ENCODE measurements around the gene PADI2.

PADI2 gene

GRCh38 chr1:17156108-17156507, 36.9 kb upstream of the PADI2 start:
- no peak for TF ChIP-seq CTCF (IDR thresholded peaks at IDR 0.05; ENCODE audit: borderline replicate concordance, control extremely low read depth, extremely low read depth, insufficient read depth, missing control alignments)
- in situ Hi-C loops (cut with MboI; ENCODE audit: low sequenced_read_pairs, unreplicated experiment), result no loop called here
- peak; percentile 1 for DNase-seq (ENCODE audit: low spot score)

- TF ChIP-seq CTCF (IDR thresholded peaks at IDR 0.05; ENCODE audit: borderline replicate concordance, control extremely low read depth, extremely low read depth, insufficient read depth, missing control alignments), result no peak
- in situ Hi-C loops (cut with MboI; ENCODE audit: low sequenced_read_pairs, unreplicated experiment), result no loop called here
Observed at GRCh38 chr1:17155257-17155920, 36.1 kb upstream of the PADI2 start.

GRCh38 chr1:17149771-17150170, 30.5 kb upstream of the PADI2 start:
- in situ Hi-C loops (cut with MboI; ENCODE audit: low sequenced_read_pairs, unreplicated experiment), result no loop called here
- no peak for TF ChIP-seq CTCF (IDR thresholded peaks at IDR 0.05; ENCODE audit: borderline replicate concordance, control extremely low read depth, extremely low read depth, insufficient read depth, missing control alignments)
- peak; percentile 7 for DNase-seq (ENCODE audit: low spot score)

More at GRCh38 chr1:17155257-17155920, 36.1 kb upstream of the PADI2 start:
- no peak for DNase-seq (ENCODE audit: low spot score)

GRCh38 chr1:17148950-17149608, 29.8 kb upstream of the PADI2 start:
- in situ Hi-C loops (cut with MboI; ENCODE audit: low sequenced_read_pairs, unreplicated experiment), result no loop called here
- TF ChIP-seq CTCF (IDR thresholded peaks at IDR 0.05; ENCODE audit: borderline replicate concordance, control extremely low read depth, extremely low read depth, insufficient read depth, missing control alignments), result no peak
- DNase-seq (ENCODE audit: low spot score), result no peak

- in situ Hi-C loops (cut with MboI; ENCODE audit: low sequenced_read_pairs, unreplicated experiment), result no loop called here
- DNase-seq (ENCODE audit: low spot score), result no peak
- no peak for TF ChIP-seq CTCF (IDR thresholded peaks at IDR 0.05; ENCODE audit: borderline replicate concordance, control extremely low read depth, extremely low read depth, insufficient read depth, missing control alignments)
Observed at GRCh38 chr1:17145648-17146047, 26.4 kb upstream of the PADI2 start.

GRCh38 chr1:17143760-17144159, 24.5 kb upstream of the PADI2 start:
- in situ Hi-C loops (cut with MboI; ENCODE audit: low sequenced_read_pairs, unreplicated experiment), result no loop called here
- TF ChIP-seq CTCF (IDR thresholded peaks at IDR 0.05; ENCODE audit: borderline replicate concordance, control extremely low read depth, extremely low read depth, insufficient read depth, missing control alignments), result no peak
- DNase-seq (ENCODE audit: low spot score), result no peak

Data from GM13976 (cell line).